HG03460 (cell line): Measurements from ENCODE around the gene ST6GALNAC6.

Source experiments
- ATAC-seq: cut with Tn5 transposase; IDR thresholded peaks from one replicate; pipeline ENCODE4 v1.9.1; 2021; ENCODE audit not compliant: unreplicated experiment

Gene ST6GALNAC6, protein sequence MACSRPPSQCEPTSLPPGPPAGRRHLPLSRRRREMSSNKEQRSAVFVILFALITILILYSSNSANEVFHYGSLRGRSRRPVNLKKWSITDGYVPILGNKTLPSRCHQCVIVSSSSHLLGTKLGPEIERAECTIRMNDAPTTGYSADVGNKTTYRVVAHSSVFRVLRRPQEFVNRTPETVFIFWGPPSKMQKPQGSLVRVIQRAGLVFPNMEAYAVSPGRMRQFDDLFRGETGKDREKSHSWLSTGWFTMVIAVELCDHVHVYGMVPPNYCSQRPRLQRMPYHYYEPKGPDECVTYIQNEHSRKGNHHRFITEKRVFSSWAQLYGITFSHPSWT

DNA sequence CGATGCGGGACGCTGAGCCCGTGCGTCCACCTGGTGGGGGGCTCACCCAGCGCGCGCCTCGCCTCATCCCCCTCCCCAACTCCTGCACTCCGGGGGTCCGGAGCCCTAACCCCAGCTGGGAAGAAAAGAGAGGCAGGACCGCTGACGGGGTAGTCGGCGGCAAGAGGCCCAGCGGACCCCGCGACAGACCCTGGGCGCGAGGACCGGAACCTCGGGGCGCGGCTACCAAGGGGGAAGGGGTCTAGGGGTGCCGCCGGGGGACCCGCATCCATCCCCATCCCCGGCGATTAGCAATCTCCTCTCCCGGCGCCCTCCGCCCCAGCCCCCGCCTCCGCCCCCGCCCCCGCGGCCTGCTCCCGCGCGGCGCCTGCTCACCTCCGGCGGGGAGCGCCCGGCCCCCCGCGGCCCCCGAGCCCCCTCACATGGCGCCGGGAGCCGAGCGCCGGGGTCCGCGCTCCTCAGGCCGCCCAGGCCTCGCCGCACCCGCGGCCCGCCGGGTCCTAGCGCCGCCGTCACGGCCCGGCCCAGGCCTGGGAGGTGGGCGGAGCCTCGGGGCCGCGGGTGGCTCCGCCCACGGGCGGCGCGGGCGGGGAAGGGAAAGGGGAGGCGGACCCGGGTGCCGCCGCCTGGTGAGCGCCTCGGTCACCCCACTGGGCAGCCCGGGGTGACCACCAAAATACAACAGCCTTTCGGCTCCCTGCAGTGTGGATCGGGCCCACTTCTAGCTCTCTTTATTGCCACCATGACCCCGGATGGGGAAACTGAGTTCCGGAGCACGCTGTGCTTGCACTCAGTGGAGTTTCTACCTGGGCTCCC lies at the start of gene ST6GALNAC6:
ST6GALNAC6 (minus strand) TSS at position 476 of the 816 bp plus-strand sequence. CDS start 1,622 bp downstream, outside the sequence.
- peak; percentile 46 for ATAC-seq

DNA sequence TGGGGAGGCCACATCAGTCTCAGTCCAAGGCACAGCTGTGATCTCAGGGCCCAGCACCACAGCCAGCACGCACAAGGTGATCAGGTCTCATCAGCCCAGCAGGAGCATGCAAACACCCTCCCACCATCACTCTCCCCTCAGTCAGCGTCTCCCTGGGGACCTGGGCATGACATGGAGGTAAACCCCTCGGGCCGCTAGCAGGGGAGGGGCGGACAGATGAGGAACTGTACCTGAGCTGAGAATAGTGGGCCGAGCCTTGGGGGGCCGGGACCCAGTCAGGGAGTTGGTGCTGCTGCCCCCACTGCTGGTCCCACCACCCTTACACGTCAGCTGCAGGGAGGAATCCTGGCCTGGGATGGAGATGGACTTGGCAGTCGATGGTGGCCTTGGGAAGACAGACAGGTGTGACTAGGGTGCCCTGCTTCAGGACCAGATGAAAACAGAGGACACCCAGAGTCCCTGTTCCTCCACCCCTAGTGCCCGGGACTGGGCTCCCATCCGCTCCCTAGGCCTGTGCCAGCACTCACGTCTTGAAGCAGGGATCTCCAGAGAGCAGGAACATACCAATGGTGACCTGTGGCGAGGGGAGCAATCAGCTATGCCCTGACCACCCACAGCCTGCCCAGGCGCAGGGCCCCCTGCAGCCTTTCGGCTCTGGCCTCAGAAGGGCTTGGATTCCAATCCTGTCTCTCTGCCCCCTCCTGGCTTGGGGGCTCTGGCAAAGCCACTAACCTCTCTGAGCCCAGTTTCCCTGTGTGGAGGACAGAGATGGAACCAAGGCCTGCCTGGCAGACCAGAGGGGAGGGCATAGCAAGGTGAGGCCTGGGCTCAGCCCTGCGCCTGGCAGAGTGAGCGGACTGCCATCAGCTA lies 48.7 kb upstream of the ST6GALNAC6 start:
- no peak for ATAC-seq

DNA sequence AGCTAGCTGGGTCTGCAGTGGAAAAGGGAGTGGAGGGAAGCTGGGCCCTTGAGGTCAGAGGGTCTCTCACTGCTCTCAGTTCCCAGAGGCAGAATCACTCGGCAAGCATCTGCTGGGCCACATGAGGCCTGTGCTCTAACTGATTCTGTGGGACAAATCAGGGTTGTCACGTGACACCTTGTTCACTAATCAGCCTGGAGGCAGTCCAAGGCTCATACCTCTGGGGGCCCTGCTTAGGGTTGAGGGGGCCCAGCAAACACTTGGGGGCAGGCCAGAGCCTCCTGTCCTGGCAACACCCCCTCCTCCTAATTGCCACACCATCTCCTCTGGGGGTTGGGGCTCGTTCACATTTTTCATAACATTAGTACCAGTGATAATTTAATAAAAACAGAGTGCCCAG lies 47.3 kb upstream of the ST6GALNAC6 start:
- ATAC-seq, result no peak

DNA sequence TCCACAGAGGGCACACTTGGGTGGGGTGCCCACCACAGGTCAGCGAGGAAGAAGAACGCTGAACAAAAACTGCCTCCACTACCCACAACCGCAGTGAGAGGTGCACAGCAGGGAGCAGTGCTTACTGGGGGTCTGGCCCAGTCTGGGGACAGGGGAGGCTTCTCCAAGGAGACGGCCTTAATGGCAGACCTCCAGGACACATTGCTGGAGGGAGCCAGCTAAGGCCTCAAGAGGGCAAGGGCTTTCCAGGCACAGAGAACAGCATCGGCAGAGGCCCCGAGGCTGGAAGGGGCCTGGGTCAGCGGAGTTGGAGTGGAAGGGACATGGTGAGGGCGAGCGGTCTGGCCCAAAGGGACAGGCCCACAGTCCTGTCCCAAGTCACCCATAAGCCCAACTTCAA lies 46.5 kb upstream of the ST6GALNAC6 start:
- ATAC-seq, result no peak

DNA sequence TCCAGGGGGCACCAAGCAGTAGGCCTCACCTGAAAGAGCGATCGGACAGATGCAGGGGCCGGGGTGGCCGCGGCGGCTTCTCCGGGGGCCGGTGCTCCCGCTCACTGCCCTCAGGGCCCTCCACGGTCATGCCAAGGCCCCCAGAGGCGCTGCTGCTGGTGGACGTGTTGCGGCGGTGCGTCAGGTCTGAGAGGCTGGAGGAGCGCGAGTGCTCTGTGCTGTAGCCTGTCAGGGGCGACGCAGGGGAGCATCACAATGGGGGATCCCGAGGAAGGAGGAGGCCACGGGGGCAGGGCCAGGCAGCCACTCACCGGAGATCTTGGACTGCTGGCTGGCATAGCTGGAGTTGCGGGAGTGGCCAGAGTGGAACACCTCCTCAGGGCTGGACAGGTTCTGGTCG lies 45.9 kb upstream of the ST6GALNAC6 start:
- no peak for ATAC-seq

DNA sequence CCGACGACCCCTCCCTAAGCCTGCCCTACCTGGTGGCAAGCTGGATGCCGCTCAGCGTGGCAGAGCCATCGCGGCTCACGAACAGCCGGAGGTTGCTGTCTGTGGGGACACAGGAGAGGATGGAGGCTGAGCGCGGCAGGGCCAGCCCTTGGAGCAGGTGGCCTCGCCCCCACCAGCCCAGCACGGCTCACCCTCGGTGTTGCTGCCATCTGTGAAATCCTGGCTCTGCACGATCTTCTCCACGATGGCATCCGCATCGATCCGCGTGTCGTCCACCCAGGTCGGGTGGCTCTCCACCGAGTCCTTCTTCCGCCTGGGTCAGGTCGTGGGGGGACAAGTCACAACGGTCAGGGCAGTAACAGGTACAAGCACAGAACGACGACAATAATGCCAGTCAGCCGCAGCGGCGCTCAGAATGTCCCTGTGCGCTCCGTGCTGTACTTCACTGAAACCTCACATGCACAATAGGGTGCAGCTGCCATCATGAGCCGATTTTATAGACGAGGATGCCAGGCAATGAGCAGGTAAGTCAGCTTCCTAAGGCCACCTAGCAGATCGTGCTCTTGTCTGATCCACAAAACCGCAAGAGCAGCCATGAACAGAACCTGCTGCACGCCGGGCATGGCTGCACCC lies 45.3 kb upstream of the ST6GALNAC6 start:
- no peak for ATAC-seq

DNA sequence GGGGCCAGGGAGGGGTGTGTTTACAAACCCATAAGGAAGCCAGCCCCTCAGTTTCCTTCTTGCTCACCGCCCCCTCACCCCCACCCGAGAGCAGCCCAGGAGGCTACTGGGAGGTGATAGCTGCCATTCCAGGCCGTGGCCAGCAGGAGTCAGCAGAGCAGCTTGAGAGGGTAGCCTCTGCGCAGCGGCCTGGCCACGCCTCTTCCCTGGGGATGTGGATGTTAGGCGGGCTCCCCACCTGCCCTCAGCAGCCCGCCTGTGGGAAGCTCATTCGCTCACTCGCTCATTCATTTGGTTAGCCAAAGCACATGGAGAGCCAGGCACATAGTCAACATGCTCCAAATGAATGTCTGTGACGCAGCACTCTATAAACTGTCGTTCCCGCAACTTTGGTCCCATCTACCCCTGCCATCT lies 44.3 kb upstream of the ST6GALNAC6 start:
- no peak for ATAC-seq

DNA sequence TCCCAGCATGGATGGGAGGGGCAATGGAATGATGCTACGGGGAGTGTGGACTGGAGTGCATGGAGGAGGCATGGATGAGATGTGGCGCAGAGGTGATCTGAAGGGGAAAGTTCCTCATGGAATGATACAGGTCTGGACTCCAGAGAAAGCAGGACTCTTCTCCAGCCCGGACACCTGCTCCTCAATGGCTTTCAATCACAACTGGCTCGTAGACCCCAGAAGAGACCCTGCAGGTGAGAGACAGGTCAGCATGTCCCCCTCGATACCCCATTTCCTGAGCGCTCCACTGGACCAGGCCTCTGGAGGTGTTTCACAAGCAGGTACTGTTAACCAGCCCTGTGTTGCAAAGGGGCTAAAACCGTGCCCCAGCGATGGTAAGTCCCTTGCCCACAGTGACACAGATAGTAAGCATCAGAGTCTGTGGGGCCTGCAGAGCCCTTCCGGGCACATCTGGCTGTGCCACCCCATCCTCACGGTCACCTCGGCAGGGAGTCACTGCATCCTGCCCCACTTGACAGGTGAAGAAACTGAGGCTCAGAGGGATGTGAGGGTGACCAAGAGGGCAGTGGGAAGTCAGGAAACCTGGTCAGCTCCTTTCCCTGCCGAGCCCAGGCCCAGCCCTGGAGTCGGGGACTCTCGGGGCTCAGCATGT lies 43.7 kb upstream of the ST6GALNAC6 start:
- ATAC-seq, result no peak

DNA sequence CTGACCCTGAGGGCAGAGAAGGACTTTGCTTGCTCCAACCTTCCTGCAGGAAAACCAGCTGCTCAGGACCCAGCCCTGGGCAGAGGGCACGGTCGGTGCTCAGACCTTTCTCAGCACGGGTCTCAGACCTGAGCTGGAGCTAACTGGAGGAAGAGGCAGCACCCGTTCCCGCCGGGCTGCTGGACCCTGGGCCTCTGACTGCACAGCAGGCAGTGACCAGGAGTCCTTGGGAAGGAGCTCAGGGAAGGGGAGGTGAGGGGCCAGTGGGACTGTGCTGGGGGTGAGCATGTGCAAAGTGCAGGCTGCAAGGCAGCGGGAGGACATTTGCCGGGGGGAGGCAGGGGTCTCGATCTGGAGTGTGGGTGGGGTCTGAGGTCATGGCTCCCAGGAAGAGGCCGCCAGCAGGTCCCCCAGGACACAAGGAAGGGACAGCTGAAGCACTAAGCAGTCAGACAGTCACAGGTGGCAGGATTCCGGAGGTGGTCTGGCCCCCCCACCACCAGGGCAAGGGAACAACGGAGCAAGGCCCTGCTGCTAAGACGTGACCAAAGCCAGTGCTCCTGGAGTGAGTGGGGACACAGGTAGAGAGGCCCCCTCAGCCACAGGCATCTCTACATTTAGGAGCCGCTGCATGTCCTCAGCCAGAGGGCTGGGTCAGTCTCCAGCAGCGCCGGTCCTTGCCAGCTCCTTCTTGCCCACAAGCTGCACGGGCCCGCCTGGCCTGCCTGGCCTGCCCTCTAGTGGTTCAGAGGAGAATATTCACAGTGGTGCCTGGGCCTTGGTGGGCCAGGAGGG lies 43.0 kb upstream of the ST6GALNAC6 start:
- ATAC-seq, result no peak

DNA sequence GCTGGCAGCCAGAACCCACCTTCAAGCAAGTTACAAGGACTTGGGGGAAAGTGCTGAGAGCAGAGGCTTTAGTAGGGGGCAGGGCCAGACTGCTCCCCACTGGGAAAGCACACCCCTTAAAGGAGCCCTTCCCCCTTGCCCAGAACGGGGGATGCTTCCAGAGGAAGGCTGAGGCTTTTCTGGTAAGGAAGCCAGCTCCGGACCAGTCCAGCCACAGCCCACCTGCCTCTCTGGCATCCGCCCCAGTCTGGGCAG lies 42.5 kb upstream of the ST6GALNAC6 start:
- no peak for ATAC-seq

DNA sequence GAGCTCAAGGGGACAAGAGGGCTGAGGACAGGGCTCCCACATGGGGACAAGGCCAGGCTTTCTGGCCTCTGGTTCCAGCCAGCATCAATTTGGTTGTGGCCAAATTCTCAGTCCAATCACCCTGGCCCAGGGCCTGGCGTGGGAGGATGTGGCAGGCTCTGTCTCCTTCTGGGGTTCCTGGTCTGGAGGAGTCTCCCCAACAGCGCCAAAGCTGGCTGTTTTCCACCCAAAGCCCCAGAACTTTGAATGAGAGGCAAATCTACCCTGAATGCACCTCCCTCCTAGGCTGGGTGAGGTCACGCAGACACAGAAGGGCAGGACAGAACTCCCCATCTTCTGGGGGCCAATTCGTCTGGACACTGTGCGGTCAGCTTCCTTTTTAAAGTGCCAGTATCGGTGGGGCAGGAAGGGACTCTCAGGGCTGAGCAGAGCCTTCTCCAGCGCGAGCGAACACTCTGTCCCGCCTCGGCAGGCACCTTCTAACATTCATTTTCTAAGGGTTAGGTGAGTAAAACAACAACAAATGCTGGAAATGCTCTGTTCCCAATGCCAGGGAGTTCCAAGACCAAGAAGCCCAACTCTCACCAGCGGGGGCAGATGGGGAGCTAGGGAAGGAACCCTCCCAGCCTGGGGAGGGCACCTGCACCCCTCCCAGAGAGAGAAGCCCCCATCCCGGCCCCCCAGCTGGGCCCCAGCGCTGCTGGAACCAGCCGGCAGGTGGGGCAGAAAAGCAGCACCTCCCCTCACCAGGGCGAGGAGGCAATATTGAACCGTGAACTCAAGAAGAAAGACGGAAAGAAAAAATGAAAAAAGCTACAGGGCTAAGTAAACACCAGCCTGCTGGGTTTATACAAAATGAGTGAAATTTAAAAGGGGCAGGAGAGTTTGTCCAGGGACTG lies 41.9 kb upstream of the ST6GALNAC6 start:
- no peak for ATAC-seq

DNA sequence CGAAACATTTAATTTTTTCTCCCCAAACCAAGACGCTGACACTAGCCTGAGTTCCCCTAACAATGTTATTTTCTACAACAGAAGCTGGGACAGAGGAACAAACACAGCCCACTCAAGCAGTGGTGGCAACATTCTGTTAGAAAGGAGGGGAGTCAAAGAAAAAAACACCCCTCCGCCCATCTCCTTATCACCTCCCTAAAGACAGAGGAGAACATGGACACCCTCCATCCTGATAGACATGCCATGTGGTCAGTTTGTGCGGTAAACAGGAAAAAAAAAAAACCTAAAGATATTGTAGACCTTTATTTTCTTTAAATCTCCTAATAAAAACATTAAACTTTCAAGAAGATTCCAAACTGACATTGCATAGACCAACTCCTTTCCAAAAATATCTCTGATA lies 41.2 kb upstream of the ST6GALNAC6 start:
- ATAC-seq, result no peak

DNA sequence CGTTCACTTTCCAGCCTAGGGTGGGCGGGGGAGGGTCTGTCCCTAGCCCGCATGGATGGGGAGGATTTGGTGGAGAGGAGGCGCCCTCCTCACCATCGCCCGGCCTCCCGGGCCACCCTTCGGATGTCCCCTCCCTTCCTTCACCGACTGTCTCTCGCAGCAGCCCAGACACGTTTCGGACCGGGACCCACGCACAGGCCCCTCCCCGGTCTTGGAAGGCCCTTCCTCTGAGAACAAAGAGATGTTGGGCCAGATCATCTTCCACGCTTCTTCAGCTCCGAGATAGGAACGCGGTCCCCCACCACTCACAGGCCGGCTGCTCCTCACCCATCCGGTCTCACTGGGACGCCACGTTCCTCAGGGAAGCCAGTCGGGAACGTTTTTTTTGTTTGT lies 38.9 kb upstream of the ST6GALNAC6 start:
- ATAC-seq, result no peak

DNA sequence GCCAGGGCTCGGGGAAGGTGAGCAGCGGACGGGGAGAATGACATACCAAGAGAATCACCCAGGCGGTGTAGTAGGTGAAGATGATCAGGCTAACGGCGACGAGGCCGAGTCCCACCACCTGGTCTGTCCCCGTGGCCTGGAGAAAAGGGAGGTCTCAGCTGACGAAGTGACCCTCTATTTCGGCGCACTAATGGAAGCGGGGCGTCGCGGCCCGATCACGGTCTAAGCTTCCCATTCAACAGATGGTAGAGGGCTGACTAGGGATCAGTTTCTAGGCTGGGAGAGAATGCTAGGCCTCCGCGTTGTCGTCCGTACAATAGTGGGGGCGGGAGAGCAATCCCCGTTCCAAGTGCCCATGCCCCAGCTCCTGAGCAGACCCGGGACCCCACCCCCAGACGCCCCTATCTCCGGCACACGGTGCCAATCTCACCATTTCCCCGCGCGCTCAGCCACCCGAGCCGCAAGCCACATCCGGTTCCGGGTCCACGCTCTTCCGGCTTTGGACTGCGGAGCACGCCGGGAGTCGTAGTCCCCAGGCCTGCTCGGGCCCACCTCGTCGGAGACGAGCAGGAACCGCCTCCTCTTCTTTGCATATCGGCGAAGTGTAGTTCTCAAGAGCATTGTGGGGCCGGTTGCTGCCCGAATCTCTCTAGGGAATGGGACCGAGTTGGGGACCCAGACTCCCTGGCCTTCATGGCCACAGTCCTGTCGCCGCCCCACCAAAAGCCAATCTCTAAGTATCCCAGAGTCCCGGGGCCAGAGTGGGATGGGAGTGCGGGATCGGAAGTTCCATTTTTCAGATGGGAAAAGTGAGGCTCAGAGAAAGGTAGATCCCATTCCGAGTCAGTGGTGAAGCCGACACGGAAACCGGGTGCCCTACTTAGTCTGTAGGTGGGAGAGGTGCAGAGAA lies 38.2 kb upstream of the ST6GALNAC6 start, which contains the start of gene DPM2:
DPM2 (minus strand) TSS at position 467 of the 910 bp plus-strand sequence; CDS start at position 433, 34 bp downstream.
- peak; percentile 93 for ATAC-seq

DNA sequence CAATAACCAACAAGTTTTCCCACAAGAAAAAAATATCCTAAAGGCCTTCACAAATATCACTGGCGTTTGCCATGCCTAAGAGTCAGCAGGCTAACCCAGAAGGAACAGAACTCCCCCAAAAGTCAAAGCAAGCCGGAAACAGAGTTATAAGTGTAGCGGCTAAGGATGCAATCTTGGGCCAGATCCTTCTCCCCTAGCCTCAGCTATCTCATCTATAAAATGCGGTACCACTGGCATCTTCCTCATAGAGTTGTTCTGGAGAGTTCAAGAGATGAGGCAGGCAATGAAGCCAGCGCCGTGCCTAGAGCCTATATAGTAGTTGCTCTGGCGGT lies 37.6 kb upstream of the ST6GALNAC6 start:
- no peak for ATAC-seq

DNA sequence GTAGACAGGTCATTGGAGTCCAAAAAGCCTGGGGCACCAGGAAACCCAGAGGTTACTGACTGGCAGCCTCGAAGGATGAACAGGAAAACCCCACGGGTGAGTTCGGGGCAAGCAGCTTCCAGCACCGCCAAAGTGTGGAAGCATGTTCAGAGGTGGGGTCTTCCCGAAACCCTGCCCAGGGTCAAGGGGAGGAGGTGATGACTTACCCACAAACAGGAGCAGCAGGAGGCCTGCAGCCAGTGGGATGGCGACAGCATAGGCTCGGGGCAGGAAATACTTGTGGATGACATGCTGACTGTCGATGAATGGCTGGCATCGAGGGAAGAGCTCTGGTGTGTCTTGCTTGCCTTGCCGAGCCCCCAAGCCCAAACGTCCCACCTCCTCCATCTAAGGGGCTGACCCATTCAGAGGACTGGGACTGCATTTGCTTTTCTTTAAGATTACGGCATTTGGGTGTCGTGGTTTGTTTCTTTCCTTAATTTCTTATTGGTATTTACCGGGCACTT lies 37.0 kb upstream of the ST6GALNAC6 start:
- no peak for ATAC-seq

DNA sequence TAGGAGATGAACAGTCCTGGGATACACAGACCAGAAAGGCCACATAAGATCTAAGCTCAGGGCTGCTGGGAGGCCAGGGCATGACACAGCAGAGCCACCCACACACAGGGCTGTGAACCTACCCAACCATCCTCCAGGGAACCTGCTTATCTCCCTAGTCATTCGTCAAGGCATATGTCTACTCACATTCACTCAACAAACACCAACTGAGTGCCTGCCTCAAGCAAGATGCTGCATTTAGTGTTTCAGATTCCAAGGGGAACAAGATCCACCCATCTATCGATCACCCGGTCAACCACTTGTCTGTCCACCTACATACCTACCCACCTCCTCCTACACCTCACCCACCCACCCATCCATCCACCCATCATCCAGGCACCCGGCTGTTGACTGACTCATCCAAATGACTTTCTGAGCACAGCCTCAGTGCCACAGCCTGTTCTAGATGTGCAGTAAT lies 36.4 kb upstream of the ST6GALNAC6 start:
- no peak for ATAC-seq
